B cell (primary cell): ENCODE results near the gene JAML. TPM values are rescaled to one million over a fixed set of nuclear protein-coding genes. Genes with fewer than 3 reads are reported as not detected.

Source experiments
- ATAC-seq: fragments of 200-7000 bp; cut with Tn5 transposase; one replicate; pipeline ENCODE4 v1.10.0; 2021; ENCODE audit warnings: low read depth, mild to moderate bottlenecking, moderate number of reproducible peaks, moderate library complexity
- CTCF ChIA-PET: fragments of 350-600 bp; sonication (Branson Sonifier 250); formaldehyde crosslinking; loops from one replicate; lab custom pipeline; 2021; ENCODE audit warnings: antibody characterized with exemption, inconsistent platforms; lab: Charles Lee
- POLR2A ChIA-PET: fragments of 350-600 bp; sonication (Branson Sonifier 250); formaldehyde crosslinking; loops from one replicate; lab custom pipeline; 2021; ENCODE audit warnings: antibody characterized with exemption; lab: Charles Lee
- DNase-seq: peaks from one replicate; pipeline ENCODE4 v3.0.0; 2013
- H2AFZ ChIP-seq: 2 replicates; pipeline ENCODE4 v1.6.1; 2012; ENCODE audit warnings: mild to moderate bottlenecking, low read depth, low read length; ENCODE audit not compliant: insufficient read depth, poor library complexity, severe bottlenecking
- H3K27ac ChIP-seq, 2 donors: 1 replicate in 1 of 2; 2 replicates in 1 of 2; pipeline ENCODE4 v1.5.1; 2012 to 2013; ENCODE audit warnings: low read length in 2 of 2, mild to moderate bottlenecking in 2 of 2, moderate library complexity in 1 of 2
- H3K27me3 ChIP-seq, 4 experiments: fragments of 200-600 bp in 1 of 4; sonication (generic) in 1 of 4; replicated peaks in 1 of 4; 1 replicate in 2 of 4; 2 replicates in 2 of 4; pipeline versions ENCODE4 v1.6.1 to v1.7.0; 2013 to 2016; ENCODE audit warnings: low read length in 3 of 4, mild to moderate bottlenecking in 2 of 4, mixed read lengths in 1 of 4, moderate library complexity in 1 of 4; ENCODE audit not compliant: insufficient read depth in 4 of 4, control insufficient read depth in 3 of 4; ENCODE audit errors: control extremely low read depth in 1 of 4
- H3K36me3 ChIP-seq, 2 experiments: replicated peaks in 1 of 2; 1 replicate in 1 of 2; 2 replicates in 1 of 2; pipeline versions ENCODE4 v1.6.1 to v1.7.1; 2013; ENCODE audit warnings: low read length in 1 of 2; ENCODE audit not compliant: insufficient read depth in 2 of 2, control insufficient read depth in 1 of 2; ENCODE audit errors: control extremely low read depth in 1 of 2, extremely low read depth in 1 of 2
- H3K4me1 ChIP-seq, 2 donors: fragments of 200-600 bp in 1 of 2; sonication (generic) in 1 of 2; 1 replicate in 1 of 2; 2 replicates in 1 of 2; pipeline versions ENCODE4 v1.5.1 to v1.6.1; 2013 to 2017; ENCODE audit warnings: low read length in 2 of 2; ENCODE audit not compliant: control insufficient read depth in 2 of 2, insufficient read depth in 2 of 2
- H3K4me2 ChIP-seq: replicated peaks from 2 replicates; pipeline ENCODE3; 2012; ENCODE audit warnings: mild to moderate bottlenecking, low read depth, low read length; ENCODE audit not compliant: poor library complexity, severe bottlenecking
- H3K4me3 ChIP-seq, 5 experiments: fragments of 200-600 bp in 1 of 5; sonication (generic) in 1 of 5; 1 replicate in 3 of 5; 2 replicates in 2 of 5; pipeline versions ENCODE4 v1.5.1 to v1.7.0; 2011 to 2016; ENCODE audit warnings: low read length in 4 of 5, mild to moderate bottlenecking in 4 of 5, low read depth in 2 of 5, control low read depth in 1 of 5, moderate library complexity in 1 of 5; ENCODE audit not compliant: insufficient read depth in 1 of 5; ENCODE audit errors: control extremely low read depth in 1 of 5, extremely low read depth in 1 of 5
- H3K79me2 ChIP-seq: fragments of 200-600 bp; sonication (generic); one replicate; pipeline ENCODE4 v1.6.0; 2016; ENCODE audit warnings: low read length; ENCODE audit not compliant: control insufficient read depth, insufficient read depth
- H3K9ac ChIP-seq: fragments of 200-600 bp; sonication (generic); 2 replicates; pipeline ENCODE4 v1.6.1; 2017; ENCODE audit warnings: mild to moderate bottlenecking, low read length, moderate library complexity
- H3K9me3 ChIP-seq, 3 donors: one replicate each; pipeline versions ENCODE4 v1.6.1 to v1.7.1; 2013; ENCODE audit warnings: low read length in 2 of 3; ENCODE audit not compliant: control insufficient read depth in 2 of 3, insufficient read depth in 1 of 3; ENCODE audit errors: control extremely low read depth in 1 of 3
- H4K20me1 ChIP-seq: 2 replicates; pipeline ENCODE4 v1.6.0; 2012; ENCODE audit warnings: mild to moderate bottlenecking, low read length; ENCODE audit not compliant: insufficient read depth, control insufficient read depth, poor library complexity, severe bottlenecking
- H3K27ac Mint-ChIP-seq: one replicate; pipeline ENCODE4 v1.8.0; 2021; ENCODE audit warnings: mixed read lengths
- H3K27me3 Mint-ChIP-seq: one replicate; pipeline ENCODE4 v1.8.0; 2021; ENCODE audit warnings: mixed read lengths
- H3K4me1 Mint-ChIP-seq: one replicate; pipeline ENCODE4 v1.8.0; 2021; ENCODE audit warnings: mixed read lengths
- H3K4me3 Mint-ChIP-seq: one replicate; pipeline ENCODE4 v1.8.0; 2021; ENCODE audit warnings: mixed read lengths
- H3K9me3 Mint-ChIP-seq: one replicate; pipeline ENCODE4 v1.8.0; 2022; ENCODE audit warnings: mixed read lengths; ENCODE audit not compliant: insufficient read depth
- EZH2 ChIP-seq: IDR thresholded peaks from 2 replicates; pipeline ENCODE4 v1.6.1; 2012; ENCODE audit warnings: borderline replicate concordance, low read depth, mild to moderate bottlenecking, moderate library complexity, low read length; ENCODE audit not compliant: insufficient read depth, poor library complexity, severe bottlenecking
- WGBS: methylation state at CpG from one replicate; pipeline ENCODE4 v1.1.5; 2013; ENCODE audit warnings: missing lambda C conversion rate; ENCODE audit not compliant: insufficient coverage; 5-methylcytosine and 5-hydroxymethylcytosine counted together
- intact Hi-C: fragments of 100-400 bp; cut with micrococcal nuclease; formaldehyde crosslinking; loops from one replicate; pipeline ENCODE4 v1.10.0; 2022
- polyA plus RNA-seq: library from polyadenylated mRNA; depleted of rRNA; stranded (reverse); fragments of >200 nt; gene quantifications from 2 replicates; pipeline ENCODE4 v1.2.3, GENCODE V29; 2012
- total RNA-seq, 2 donors: library from RNA; stranded (reverse); fragments of 120-200 nt in 1 of 2; gene quantifications; 1 replicate in 1 of 2; 2 replicates in 1 of 2; pipeline versions ENCODE4 v1.2.3 to v1.2.4, GENCODE V29; 2013 to 2022
- TF ChIP-seq, protein P1 (sequence below): fragments of 200-600 bp; IDR thresholded peaks from one replicate; pipeline ENCODE4 v1.8.0; 2022; ENCODE audit warnings: antibody characterized with exemption, mild to moderate bottlenecking

JAML gene
- total and polyA plus RNA-seq, 2 donors (not counting 1 experiment from before 2014, with no cell fraction given): 1.0 to 9.6 TPM

DNA sequence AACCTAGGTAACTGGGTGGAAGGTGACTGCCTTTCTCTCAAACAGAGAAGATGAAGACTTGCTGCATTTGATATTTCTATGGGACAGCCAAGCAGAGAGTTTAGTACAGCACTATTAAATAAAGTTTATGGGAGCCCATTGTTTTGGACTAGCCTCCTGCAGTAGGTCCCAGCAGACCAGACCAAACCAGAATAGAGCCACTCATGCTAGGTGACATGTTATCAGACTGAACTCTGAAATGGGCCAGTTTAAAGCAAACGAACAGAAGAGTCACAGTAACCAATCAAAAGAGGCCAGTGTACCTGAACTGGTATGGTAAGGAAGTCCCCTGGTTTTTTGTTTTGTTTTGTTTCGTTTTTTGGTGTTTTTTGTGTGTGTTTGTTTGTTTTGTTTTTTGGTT is 47.2 kb upstream of the JAML start:
- no peak overlapping the region for H3K4me2 ChIP-seq
- POLR2A ChIA-PET: no interaction called here
- 100% methylated on average over 2 of the region's 2 CpGs for WGBS
- H4K20me1 ChIP-seq: no peaks in the 10 kb centered on the region
- no peaks in the 10 kb centered on the region for H3K4me1 Mint-ChIP-seq
- H3K4me3 ChIP-seq: no peak overlapping the region
- DNase-seq: no peak
- ATAC-seq: no peak
- no peaks in the 10 kb centered on the region for H3K79me2 ChIP-seq
- no peaks in the 10 kb centered on the region for H3K4me1 ChIP-seq
- no peaks in the 10 kb centered on the region for H3K9me3 Mint-ChIP-seq
- H3K36me3 ChIP-seq: no peaks in the 10 kb centered on the region
- no peak overlapping the region for H3K9ac ChIP-seq
- peaks cover 0 to 37% (median 26%) of the 10 kb centered on the region in 4 experiments for H3K27me3 ChIP-seq
- H2AFZ ChIP-seq: no peak overlapping the region
- no peak overlapping the region for H3K4me3 Mint-ChIP-seq
- no peak for TF ChIP-seq EZH2
- TF ChIP-seq, protein P1, sequence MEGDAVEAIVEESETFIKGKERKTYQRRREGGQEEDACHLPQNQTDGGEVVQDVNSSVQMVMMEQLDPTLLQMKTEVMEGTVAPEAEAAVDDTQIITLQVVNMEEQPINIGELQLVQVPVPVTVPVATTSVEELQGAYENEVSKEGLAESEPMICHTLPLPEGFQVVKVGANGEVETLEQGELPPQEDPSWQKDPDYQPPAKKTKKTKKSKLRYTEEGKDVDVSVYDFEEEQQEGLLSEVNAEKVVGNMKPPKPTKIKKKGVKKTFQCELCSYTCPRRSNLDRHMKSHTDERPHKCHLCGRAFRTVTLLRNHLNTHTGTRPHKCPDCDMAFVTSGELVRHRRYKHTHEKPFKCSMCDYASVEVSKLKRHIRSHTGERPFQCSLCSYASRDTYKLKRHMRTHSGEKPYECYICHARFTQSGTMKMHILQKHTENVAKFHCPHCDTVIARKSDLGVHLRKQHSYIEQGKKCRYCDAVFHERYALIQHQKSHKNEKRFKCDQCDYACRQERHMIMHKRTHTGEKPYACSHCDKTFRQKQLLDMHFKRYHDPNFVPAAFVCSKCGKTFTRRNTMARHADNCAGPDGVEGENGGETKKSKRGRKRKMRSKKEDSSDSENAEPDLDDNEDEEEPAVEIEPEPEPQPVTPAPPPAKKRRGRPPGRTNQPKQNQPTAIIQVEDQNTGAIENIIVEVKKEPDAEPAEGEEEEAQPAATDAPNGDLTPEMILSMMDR: no peak
- CTCF ChIA-PET: no interaction called here
- no peak overlapping the region for H3K27ac Mint-ChIP-seq
- no peaks in the 10 kb centered on the region for H3K9me3 ChIP-seq
- peaks cover 58% of the 10 kb centered on the region for H3K27me3 Mint-ChIP-seq
- intact Hi-C loops: no loop called here
- no peak overlapping the region for H3K27ac ChIP-seq

DNA sequence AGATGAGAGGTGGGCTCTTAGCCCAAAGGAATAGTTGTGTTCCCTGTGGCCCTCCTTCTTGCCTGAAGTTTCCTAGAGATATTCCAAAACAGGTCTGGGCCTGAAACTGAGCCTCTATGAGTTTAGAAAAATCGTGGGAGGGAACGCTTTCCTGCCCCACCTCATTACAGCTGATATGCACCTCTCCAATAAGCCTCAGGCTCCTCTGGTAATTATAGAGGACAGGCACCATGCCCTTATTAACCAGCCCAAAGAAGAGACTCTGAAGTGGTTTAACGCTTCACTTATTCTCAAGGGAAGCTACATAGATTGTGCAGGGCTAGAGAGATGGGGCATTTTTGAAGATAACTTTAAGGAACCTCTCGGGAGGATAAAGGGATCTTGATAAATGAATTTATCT is 42.7 kb upstream of the JAML start:
- Histone ChIP-seq H4K20me1 (no peaks in the 10 kb centered on the region), H3K4me3 (no peak overlapping the region), H3K27ac (no peak overlapping the region), H2AFZ (no peak overlapping the region), H3K9me3 (no peaks in the 10 kb centered on the region), H3K4me2 (no peak overlapping the region), H3K36me3 (no peaks in the 10 kb centered on the region), H3K9ac (no peak overlapping the region), H3K79me2 (no peaks in the 10 kb centered on the region), H3K27me3 (peaks cover 0 to 44% (median 40%) of the 10 kb centered on the region in 4 experiments), H3K4me1 (peaks cover 9 to 11% of the 10 kb centered on the region in 2 donors)
- Mint-ChIP-seq H3K27ac (no peak overlapping the region), H3K9me3 (no peaks in the 10 kb centered on the region), H3K27me3 (peaks cover 59% of the 10 kb centered on the region), H3K4me3 (no peak overlapping the region), H3K4me1 (peaks cover 10% of the 10 kb centered on the region)
- no peak for TF ChIP-seq EZH2
- TF ChIP-seq, protein P1: no peak
- intact Hi-C loops: loop anchor here (5.0 kb wide), 1 partner anchor 40 kb away; the partner anchor contains the start of gene JAML
- WGBS: no CpG with 5 or more reads among the region's 4 CpGs
- CTCF ChIA-PET: interaction anchor here (1.0 to 1.4 kb wide), 3 partner anchors 16 to 69 kb away, joined by 4 to 12 read pairs (median 4); partner anchors contain the start of gene MPZL3
- no peak for DNase-seq
- POLR2A ChIA-PET: no interaction called here
- ATAC-seq: no peak
